SK-N-SH (cell line): Measurements from ENCODE around the gene FFAR3.

ENCODE experiments used
- ELF1 ChIP-seq: IDR thresholded peaks from 2 replicates; pipeline ENCODE4 v1.4.0; 2012
- EP300 ChIP-seq, 2 experiments: IDR thresholded peaks; 2 replicates each; pipeline versions ENCODE4 v1.4.0 to v1.6.1; 2012; ENCODE audit warnings: borderline replicate concordance in 1 of 2, low read depth in 1 of 2, low read length in 1 of 2
- EZH2phosphoT487 ChIP-seq: fragments of 200-600 bp; sonication (generic); IDR thresholded peaks from 2 replicates; pipeline ENCODE4 v1.6.1; 2017; ENCODE audit warnings: low read depth, mixed run types, mild to moderate bottlenecking, antibody characterized with exemption, moderate library complexity, borderline replicate concordance
- FOSL2 ChIP-seq: IDR thresholded peaks from 2 replicates; pipeline ENCODE4 v1.4.0; 2012; ENCODE audit warnings: low read depth, mild to moderate bottlenecking, moderate library complexity, borderline replicate concordance
- POLR2AphosphoS5 ChIP-seq: IDR thresholded peaks from 2 replicates; pipeline ENCODE4 v1.6.1; 2012; ENCODE audit warnings: low read depth, low read length
- RCOR1 ChIP-seq: fragments of 150-350 bp; IDR thresholded peaks from 2 replicates; pipeline ENCODE4 v1.6.1; 2017; ENCODE audit warnings: antibody characterized with exemption, low read length
- RFX5 ChIP-seq: IDR thresholded peaks from 2 replicates; pipeline ENCODE4 v1.6.1; 2012; ENCODE audit warnings: mild to moderate bottlenecking, improper control_type of control experiment, low read length
- SMC3 ChIP-seq: IDR thresholded peaks from 2 replicates; pipeline ENCODE4 v1.6.1; 2012; ENCODE audit warnings: low read depth, low read length, improper control_type of control experiment
- TAF1 ChIP-seq: IDR thresholded peaks from 2 replicates; pipeline ENCODE4 v1.6.1; 2012; ENCODE audit warnings: low read depth, mild to moderate bottlenecking, low read length, moderate library complexity, borderline replicate concordance
- TF ChIP-seq, protein P1 (sequence below): fragments of 150-350 bp; IDR thresholded peaks from 2 replicates; pipeline ENCODE4 v1.6.1; 2017; ENCODE audit warnings: antibody characterized with exemption, low read length, low read depth, borderline replicate concordance
- TF ChIP-seq, protein P2 (sequence below): fragments of 200-600 bp; sonication (generic); IDR thresholded peaks from 2 replicates; pipeline ENCODE4 v1.6.1; 2017; ENCODE audit warnings: antibody characterized with exemption, mild to moderate bottlenecking, moderate library complexity

DNA sequence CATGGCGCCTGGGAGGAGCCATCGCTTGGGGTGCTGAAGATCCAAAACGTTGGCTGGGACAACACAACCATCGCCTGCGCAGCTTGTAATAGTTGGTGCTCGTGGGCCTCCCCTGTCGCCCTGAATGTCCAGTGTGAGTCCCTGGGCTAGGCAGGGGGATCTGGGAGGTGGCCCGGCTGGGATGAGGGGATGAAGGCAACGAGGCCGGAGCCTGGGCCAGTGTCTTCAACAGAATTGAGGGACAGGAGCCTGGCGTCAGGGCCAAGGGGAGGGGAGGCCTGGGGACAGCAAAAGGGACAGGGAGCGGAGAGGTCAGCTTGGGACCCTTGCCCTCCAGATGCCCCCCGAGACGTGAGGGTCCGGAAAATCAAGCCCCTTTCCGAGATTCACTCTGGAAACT, 17.3 kb upstream of the FFAR3 start:
- TF ChIP-seq, protein P1, sequence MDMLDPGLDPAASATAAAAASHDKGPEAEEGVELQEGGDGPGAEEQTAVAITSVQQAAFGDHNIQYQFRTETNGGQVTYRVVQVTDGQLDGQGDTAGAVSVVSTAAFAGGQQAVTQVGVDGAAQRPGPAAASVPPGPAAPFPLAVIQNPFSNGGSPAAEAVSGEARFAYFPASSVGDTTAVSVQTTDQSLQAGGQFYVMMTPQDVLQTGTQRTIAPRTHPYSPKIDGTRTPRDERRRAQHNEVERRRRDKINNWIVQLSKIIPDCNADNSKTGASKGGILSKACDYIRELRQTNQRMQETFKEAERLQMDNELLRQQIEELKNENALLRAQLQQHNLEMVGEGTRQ = no peak
- TF ChIP-seq, protein P2, sequence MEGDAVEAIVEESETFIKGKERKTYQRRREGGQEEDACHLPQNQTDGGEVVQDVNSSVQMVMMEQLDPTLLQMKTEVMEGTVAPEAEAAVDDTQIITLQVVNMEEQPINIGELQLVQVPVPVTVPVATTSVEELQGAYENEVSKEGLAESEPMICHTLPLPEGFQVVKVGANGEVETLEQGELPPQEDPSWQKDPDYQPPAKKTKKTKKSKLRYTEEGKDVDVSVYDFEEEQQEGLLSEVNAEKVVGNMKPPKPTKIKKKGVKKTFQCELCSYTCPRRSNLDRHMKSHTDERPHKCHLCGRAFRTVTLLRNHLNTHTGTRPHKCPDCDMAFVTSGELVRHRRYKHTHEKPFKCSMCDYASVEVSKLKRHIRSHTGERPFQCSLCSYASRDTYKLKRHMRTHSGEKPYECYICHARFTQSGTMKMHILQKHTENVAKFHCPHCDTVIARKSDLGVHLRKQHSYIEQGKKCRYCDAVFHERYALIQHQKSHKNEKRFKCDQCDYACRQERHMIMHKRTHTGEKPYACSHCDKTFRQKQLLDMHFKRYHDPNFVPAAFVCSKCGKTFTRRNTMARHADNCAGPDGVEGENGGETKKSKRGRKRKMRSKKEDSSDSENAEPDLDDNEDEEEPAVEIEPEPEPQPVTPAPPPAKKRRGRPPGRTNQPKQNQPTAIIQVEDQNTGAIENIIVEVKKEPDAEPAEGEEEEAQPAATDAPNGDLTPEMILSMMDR = no peak
- TF ChIP-seq EZH2phosphoT487 (no peak), TAF1 (no peak), RCOR1 (no peak), POLR2AphosphoS5 (no peak), EP300 (IDR thresholded peaks at IDR 0.05; ENCODE audit: borderline replicate concordance in 1 of 2, low read depth in 1 of 2, low read length in 1 of 2) (no peak), FOSL2 (no peak), RFX5 (no peak), SMC3 (no peak), ELF1 (no peak)
